WTC11 (cell line): ENCODE results near the gene FBXO31.

Experiments
- ATF1 ChIP-seq: sonication (generic); formaldehyde crosslinking; IDR thresholded peaks from 2 replicates; pipeline ENCODE4 v1.8.1; 2023; ENCODE audit warnings: mild to moderate bottlenecking, moderate library complexity, missing genetic modification reagents
- CREB1 ChIP-seq: sonication (generic); formaldehyde crosslinking; IDR thresholded peaks from 2 replicates; pipeline ENCODE4 v1.8.0; 2023; ENCODE audit warnings: mild to moderate bottlenecking, missing genetic modification reagents
- FOXK1 ChIP-seq: sonication (generic); formaldehyde crosslinking; IDR thresholded peaks from 2 replicates; pipeline ENCODE4 v1.8.0; 2022; ENCODE audit warnings: mild to moderate bottlenecking, moderate library complexity, missing genetic modification reagents
- NR1H2 ChIP-seq: sonication (generic); formaldehyde crosslinking; IDR thresholded peaks from 2 replicates; pipeline ENCODE4 v1.9.0; 2021; ENCODE audit warnings: mild to moderate bottlenecking, moderate library complexity, missing genetic modification reagents
- NR2C2 ChIP-seq: sonication (generic); formaldehyde crosslinking; IDR thresholded peaks from 2 replicates; pipeline ENCODE4 v1.8.0; 2022; ENCODE audit warnings: mild to moderate bottlenecking, missing genetic modification reagents
- SP1 ChIP-seq: sonication (generic); formaldehyde crosslinking; conservative IDR thresholded peaks from 2 replicates; pipeline ENCODE4 v1.8.1; 2022; ENCODE audit warnings: missing genetic modification reagents
- ZNF317 ChIP-seq: sonication (generic); formaldehyde crosslinking; IDR thresholded peaks from 2 replicates; pipeline ENCODE4 v1.8.1; 2023; ENCODE audit warnings: low read depth, mild to moderate bottlenecking, moderate library complexity, missing genetic modification reagents, borderline replicate concordance
- TF ChIP-seq, protein P1 (sequence below): fragments of 200-600 bp; IDR thresholded peaks from 2 replicates; pipeline ENCODE4 v1.8.0; 2022; ENCODE audit warnings: antibody characterized with exemption
- TF ChIP-seq, protein P2 (sequence below): sonication (generic); formaldehyde crosslinking; IDR thresholded peaks from 2 replicates; pipeline ENCODE4 v1.8.1; 2022; ENCODE audit warnings: low read depth, mild to moderate bottlenecking, moderate library complexity, missing genetic modification reagents, borderline replicate concordance
- TF ChIP-seq, protein P3 (sequence below): sonication (generic); formaldehyde crosslinking; IDR thresholded peaks from 2 replicates; pipeline ENCODE4 v1.8.0; 2022; ENCODE audit warnings: mild to moderate bottlenecking, missing genetic modification reagents
- TF ChIP-seq, protein P4 (sequence below): sonication (generic); formaldehyde crosslinking; IDR thresholded peaks from 2 replicates; pipeline ENCODE4 v1.8.1; 2023; ENCODE audit warnings: mild to moderate bottlenecking, missing genetic modification reagents, moderate library complexity
- TF ChIP-seq, protein P5 (sequence below): fragments of 250-450 bp; sonication (Bioruptor Pico); conservative IDR thresholded peaks from 2 replicates; pipeline ENCODE4 v1.9.0; 2021; ENCODE audit warnings: mild to moderate bottlenecking
- TF ChIP-seq, protein P6 (sequence below): sonication (generic); formaldehyde crosslinking; IDR thresholded peaks from 2 replicates; pipeline ENCODE4 v1.8.1; 2023; ENCODE audit warnings: mild to moderate bottlenecking, missing genetic modification reagents, moderate library complexity
- TF ChIP-seq, protein P7 (sequence below): sonication (generic); formaldehyde crosslinking; IDR thresholded peaks from 2 replicates; pipeline ENCODE4 v1.8.0; 2022; ENCODE audit warnings: mild to moderate bottlenecking, missing genetic modification reagents

DNA sequence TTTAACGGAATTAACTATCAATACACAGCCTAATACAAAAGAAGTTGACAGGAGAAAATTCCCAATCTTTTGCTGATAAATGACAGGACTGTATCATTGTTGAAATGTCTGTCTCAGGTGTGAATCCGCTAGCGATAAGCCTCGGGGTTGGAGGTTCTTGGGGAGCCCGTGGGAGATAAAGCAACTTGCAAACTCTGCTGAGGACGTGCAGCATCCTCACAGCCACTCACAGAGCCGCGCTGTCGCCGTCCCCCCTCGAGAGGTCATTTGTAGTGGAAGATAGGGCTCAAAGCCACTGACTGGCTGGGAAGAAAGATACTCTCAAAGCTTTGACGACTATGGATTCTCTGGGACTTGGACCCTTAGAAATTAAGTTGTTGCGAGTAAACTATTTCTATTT is 25.6 kb upstream of the FBXO31 start:
- TF ChIP-seq, protein P1, sequence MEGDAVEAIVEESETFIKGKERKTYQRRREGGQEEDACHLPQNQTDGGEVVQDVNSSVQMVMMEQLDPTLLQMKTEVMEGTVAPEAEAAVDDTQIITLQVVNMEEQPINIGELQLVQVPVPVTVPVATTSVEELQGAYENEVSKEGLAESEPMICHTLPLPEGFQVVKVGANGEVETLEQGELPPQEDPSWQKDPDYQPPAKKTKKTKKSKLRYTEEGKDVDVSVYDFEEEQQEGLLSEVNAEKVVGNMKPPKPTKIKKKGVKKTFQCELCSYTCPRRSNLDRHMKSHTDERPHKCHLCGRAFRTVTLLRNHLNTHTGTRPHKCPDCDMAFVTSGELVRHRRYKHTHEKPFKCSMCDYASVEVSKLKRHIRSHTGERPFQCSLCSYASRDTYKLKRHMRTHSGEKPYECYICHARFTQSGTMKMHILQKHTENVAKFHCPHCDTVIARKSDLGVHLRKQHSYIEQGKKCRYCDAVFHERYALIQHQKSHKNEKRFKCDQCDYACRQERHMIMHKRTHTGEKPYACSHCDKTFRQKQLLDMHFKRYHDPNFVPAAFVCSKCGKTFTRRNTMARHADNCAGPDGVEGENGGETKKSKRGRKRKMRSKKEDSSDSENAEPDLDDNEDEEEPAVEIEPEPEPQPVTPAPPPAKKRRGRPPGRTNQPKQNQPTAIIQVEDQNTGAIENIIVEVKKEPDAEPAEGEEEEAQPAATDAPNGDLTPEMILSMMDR, result no peak
- TF ChIP-seq, protein P2, sequence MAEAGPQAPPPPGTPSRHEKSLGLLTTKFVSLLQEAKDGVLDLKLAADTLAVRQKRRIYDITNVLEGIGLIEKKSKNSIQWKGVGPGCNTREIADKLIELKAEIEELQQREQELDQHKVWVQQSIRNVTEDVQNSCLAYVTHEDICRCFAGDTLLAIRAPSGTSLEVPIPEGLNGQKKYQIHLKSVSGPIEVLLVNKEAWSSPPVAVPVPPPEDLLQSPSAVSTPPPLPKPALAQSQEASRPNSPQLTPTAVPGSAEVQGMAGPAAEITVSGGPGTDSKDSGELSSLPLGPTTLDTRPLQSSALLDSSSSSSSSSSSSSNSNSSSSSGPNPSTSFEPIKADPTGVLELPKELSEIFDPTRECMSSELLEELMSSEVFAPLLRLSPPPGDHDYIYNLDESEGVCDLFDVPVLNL (CRISPR knock-in tag), result no peak
- TF ChIP-seq CREB1 (CRISPR knock-in tag) (no peak), ATF1 (CRISPR knock-in tag) (no peak), NR2C2 (CRISPR knock-in tag) (no peak), NR1H2 (no peak), ZNF317 (CRISPR knock-in tag) (no peak), SP1 (CRISPR knock-in tag) (no peak), FOXK1 (CRISPR knock-in tag) (no peak)
- TF ChIP-seq, protein P3, sequence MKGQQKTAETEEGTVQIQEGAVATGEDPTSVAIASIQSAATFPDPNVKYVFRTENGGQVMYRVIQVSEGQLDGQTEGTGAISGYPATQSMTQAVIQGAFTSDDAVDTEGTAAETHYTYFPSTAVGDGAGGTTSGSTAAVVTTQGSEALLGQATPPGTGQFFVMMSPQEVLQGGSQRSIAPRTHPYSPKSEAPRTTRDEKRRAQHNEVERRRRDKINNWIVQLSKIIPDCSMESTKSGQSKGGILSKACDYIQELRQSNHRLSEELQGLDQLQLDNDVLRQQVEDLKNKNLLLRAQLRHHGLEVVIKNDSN (CRISPR knock-in tag), result no peak
- TF ChIP-seq, protein P4, sequence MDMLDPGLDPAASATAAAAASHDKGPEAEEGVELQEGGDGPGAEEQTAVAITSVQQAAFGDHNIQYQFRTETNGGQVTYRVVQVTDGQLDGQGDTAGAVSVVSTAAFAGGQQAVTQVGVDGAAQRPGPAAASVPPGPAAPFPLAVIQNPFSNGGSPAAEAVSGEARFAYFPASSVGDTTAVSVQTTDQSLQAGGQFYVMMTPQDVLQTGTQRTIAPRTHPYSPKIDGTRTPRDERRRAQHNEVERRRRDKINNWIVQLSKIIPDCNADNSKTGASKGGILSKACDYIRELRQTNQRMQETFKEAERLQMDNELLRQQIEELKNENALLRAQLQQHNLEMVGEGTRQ (CRISPR knock-in tag), result no peak
- TF ChIP-seq, protein P5, sequence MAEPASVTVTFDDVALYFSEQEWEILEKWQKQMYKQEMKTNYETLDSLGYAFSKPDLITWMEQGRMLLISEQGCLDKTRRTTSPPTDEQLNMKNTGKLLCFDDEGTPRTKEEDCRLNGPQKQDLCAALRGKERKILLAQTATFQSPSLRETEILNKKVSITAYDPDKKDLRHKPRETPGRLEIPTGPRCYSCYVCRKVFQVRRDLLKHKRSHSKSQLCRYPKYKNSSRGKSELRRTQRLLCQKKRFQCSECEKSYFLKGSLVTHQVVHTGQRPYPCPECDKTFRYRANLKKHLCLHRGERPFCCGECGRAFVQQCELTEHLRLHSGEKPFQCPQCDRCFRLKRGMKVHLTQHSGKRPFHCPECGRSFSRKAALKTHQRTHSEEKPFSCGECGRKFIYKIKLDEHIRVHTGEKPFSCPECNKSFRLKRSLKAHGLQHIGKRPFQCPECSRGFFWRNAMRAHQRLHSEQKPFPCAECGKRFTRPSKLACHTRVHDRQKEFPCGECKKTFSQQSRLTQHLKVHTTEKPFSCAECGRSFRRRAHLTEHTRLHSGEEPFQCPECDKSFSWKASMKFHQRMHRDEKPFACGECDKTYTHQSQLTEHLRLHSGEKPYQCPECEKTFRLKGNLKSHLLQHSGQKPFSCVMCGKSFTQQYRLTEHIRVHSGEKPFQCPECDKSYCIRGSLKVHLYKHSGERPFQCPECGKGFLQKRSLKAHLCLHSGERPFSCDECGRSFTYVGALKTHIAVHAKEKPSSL, result no peak
- TF ChIP-seq, protein P6, sequence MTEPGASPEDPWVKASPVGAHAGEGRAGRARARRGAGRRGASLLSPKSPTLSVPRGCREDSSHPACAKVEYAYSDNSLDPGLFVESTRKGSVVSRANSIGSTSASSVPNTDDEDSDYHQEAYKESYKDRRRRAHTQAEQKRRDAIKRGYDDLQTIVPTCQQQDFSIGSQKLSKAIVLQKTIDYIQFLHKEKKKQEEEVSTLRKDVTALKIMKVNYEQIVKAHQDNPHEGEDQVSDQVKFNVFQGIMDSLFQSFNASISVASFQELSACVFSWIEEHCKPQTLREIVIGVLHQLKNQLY (CRISPR knock-in tag), result no peak
- TF ChIP-seq, protein P7, sequence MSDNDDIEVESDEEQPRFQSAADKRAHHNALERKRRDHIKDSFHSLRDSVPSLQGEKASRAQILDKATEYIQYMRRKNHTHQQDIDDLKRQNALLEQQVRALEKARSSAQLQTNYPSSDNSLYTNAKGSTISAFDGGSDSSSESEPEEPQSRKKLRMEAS (CRISPR knock-in tag), result no peak
